KBM-7 (cell line): ENCODE measurements around the gene JOSD1.
A peak's percentile ranks its signal among the peaks of the same experiment; 100 is the strongest.

ENCODE experiments used
- DNase-seq: peaks from one replicate; pipeline ENCODE4 v3.0.0-alpha.2; 2015
- in situ Hi-C: fragments of 300-500 bp; cut with MboI; formaldehyde crosslinking; loops from 2 replicates; pipeline ENCODE4 v1.14.3; 2020; ENCODE audit warnings: low sequenced_read_pairs, low pct_unique_long_range_greater_than_20kb, mixed read lengths

The JOSD1 gene

DNA sequence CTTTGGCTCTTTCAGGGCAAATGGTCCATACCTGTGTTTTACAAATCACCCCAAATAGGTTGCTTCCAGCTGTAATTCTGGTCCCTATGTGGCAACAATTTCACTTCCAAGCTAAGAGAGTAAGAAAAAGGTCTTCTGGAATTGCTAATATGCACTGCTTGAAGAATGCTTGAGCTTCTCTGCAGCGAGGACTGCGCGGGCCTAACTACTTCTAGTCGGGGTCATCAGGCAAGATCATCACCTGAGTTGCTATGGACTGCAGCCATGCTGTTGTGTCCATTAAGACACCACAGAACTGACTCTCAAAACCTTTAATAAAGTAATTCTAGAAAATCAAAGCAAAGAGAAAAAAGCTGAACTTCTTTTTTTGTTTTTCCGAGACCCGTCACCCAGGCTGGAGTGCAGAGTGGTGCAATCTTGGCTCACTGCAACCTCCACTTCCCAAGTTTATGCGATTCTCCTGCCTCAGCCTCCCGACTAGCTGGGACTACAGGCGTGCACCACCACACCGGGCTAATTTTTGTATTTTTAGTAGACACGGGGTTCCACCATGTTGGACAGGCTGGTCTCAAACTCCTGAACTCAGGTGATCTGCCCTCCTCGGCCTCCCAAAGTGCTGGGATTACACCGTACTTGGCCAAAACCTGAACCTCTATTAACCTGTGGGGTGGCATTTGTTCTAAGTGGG, 2.2 kb downstream of the JOSD1 start:
- DNase-seq, result no peak
- in situ Hi-C loops, result no loop called here

DNA sequence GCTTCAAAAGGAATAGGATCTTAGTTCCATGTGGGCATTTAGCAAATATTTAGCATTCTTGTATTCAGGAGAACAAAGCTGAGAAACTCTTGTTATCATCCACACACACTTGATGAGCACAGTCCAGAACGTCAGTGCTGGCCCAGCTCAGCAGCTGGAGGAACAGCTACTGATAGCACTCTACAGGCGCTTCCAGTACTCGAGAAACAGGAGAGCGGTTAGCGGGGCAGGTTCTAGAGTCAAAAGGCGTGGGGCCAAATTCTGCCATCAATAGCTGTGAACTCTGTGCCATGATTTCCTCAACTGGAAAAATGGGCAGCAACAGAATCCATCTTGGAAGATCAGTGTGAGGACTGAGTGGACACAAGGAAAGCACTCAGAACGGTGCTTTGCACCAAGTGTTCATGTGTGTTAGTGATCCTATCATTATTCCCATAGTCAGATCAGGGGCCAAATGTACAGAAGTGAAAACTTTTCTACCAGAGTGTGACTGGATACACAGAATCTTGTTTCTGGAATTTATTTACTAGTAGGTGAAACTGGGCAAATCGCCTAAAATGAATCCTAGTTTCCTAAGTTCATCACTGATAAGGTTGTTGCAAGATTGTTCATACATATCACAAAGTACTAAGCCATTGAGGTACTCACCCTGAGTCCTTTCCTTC, 3.2 kb downstream of the JOSD1 start:
- DNase-seq, result no peak
- in situ Hi-C loops, result no loop called here

DNA sequence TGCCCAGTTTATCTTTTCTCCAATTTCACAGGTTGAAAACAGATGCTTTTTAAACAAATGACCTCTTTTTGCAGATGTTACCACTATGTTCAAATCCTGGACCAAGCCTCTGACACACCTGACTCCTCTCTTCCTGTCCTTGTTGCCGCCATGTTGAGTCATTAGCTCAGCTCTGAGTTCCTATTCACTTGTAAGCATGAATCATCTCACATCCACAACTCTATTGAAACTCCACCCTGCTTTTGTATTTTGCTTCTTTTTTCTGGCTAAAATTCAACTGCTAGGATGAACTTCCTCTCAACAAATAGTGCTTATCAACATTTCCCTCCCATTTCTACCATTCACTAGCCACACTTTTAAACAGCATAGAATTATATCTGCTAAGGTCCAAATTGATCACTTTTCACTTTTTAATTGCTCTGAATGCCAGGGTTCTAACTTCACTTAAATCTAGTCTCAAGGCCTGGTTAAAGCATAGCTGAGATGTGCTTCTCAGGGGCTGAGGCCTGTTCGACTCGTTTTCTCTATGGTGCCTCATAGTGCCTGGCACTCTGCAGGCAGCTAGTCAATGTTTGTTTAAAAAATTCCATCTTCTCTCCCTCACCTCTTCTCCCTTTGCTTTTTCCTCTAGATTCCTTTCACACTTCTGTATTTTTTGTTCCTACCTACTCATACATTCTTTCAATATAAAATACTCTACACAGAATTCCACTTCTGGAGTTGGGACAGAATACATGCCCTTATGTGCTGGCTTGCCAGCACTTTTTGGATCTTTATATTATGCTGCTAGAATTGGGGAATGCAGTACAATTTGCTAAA, 3.9 kb downstream of the JOSD1 start:
- DNase-seq, result no peak
- in situ Hi-C loops, result no loop called here

DNA sequence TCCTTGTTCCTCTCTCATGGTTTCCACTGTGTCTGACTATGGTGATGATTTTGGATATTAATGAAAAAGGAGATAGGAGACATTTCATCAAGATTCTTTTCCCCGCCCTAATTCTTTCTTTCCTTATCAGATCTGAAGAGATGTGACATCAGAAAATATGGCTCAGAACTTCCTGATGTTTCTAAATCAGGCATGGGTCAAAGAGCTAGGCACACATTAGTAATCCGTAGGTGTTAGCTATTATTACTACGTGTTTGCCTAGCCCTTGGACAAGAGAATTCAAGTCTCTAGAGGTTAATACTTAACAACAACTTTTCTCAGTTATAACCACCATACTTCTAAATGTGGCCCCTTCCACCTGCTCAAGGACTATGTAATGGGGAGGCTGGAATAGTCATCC, 5.8 kb downstream of the JOSD1 start:
- no peak for DNase-seq
- in situ Hi-C loops, result no loop called here

DNA sequence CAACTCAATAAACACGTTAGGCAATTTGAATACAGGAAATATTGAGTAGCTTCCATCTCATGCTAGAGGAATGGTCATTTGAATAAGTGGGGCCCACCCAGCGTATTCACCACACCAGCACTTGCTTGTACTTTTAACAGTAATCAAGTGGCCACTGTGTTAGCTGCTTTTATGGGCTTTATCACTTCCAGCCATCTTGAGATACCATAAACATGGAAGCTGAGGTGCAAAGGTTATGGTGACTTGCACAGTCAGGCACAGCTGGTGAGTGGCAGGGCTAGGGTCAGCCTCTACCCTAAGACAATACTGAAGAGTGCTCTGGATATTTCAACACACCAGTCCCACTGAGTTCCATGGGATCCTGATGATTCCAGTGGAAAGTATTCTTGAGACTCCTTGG, 6.7 kb downstream of the JOSD1 start:
- in situ Hi-C loops, result no loop called here
- DNase-seq, result no peak

- DNase-seq, result no peak
- in situ Hi-C loops, result no loop called here
These were observed 11.1 kb downstream of the JOSD1 start for GRCh38 chr22:38689651-38690050.

GRCh38 chr22:38685761-38686160, 15.0 kb downstream of the JOSD1 start:
- in situ Hi-C loops, result no loop called here
- DNase-seq, result no peak

DNA sequence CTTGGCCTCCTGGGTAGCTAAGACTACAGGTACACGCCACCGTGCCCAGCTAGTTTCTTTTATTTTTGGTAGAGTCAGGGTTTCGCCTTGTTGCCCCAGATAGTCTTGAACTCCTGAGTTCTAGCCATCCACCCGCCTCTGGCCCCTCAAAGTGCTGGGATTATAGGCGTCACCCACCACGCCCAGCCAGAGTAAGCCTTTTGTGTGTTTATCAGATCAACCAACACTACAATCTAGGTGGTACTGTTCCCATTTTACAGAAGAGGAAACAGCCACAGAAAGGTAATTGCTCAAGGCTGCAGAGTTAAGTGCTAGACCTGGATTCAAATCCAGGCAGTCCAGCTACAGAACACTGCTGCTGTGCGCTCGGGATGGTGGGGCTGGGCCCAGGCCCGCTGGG, 15.8 kb downstream of the JOSD1 start:
- in situ Hi-C loops, result no loop called here
- no peak for DNase-seq

- in situ Hi-C loops, result no loop called here
- DNase-seq, result peak; percentile 89
These were observed 19.0 kb downstream of the JOSD1 start, which contains the start of gene TOMM22 for GRCh38 chr22:38681582-38682335. TSS of gene TOMM22 (plus strand) at chr22:38681957. CDS start at chr22:38681979, 22 bp downstream.

DNA sequence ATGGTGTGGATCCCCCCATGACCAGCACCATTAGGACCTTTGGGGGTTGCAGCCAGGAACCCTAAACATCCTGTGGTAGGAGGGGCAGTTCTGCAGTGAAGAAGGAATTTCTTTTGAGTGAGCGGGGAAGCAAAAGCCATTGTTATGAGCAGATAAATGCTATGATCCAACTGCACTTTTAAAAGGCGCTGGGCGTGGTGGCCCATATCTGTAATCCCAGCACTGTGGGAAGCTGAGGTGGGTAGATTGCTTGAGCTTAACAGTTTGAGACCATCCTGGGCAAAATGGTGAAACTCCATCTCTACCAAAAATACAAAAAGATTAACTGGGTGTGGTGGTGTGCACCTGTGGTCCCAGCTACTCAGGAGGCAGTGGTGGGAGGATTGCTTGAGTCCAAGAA, 24.9 kb downstream of the JOSD1 start:
- DNase-seq, result no peak
- in situ Hi-C loops, result no loop called here

DNA sequence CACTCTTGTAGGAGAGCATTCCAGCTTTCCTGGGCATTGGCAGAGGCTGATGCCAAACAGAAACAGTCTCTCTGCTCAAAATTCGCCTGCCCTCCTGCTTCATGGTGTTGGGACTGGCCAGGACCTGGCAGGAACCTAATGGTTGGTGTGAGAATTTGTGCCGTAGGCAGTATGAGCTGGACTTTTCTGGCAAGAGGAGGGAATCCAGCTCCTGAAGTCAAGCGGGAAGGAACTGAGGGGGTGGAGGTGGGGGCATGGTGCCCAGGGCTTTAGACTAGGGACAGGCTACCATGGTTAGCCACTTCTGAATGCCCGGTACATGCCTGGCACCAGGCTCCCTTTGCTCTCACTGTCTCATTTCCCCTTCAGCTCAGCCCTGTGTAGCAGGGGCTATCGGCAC, 25.9 kb downstream of the JOSD1 start:
- in situ Hi-C loops, result no loop called here
- no peak for DNase-seq

DNA sequence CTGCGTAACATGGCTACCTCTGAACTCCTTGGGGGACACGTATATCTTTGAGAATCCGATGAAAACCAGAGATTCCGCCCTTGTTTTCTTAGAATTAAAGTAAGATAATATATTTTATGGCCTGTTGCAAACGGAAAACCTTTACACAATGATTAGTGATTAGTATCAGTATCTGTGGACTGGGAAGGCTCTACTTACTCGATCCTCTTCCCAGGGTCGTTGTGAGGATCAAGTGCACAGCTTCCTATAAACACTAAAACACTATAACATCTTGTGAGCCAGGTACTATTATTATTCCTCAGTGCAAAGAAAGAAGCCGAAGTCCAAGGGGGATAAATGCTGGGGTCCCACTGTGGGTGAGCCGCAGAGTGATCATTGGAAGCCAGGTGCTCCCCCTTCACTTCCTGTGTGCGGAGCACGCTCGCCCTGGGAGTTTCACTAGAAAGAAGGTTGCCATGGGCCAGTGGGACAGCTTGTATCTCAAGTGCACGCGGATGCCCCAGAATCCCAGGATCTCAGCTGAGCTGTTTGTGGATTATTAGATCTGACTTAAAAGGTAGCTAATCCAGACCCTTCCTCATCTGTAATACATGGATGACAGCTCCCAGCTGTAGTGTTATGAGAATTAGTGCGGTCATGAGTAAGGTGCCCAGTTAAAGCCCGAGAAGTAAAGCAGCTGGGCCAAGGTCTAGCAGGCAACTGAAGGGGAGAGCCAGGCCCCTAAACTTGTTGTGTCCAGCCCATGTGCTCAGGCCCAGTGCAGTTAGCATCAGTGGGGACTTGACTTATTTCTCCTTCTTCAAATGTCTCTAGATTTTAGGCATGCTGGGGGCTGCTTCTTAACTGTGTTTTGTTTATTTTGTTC, 43.5 kb downstream of the JOSD1 start:
- in situ Hi-C loops, result no loop called here
- DNase-seq, result peak; percentile 18

- in situ Hi-C loops, result no loop called here
- DNase-seq, result peak; percentile 90
These were observed 44.3 kb downstream of the JOSD1 start, which contains the start of the genes CBY1 and FAM227A for GRCh38 chr22:38656256-38657044. TSS of gene CBY1 (plus strand) at chr22:38656638. CDS start at chr22:38668055, 11,417 bp downstream. TSS of gene FAM227A (minus strand) at chr22:38656392. CDS start at chr22:38650168, 6,224 bp downstream.

DNA sequence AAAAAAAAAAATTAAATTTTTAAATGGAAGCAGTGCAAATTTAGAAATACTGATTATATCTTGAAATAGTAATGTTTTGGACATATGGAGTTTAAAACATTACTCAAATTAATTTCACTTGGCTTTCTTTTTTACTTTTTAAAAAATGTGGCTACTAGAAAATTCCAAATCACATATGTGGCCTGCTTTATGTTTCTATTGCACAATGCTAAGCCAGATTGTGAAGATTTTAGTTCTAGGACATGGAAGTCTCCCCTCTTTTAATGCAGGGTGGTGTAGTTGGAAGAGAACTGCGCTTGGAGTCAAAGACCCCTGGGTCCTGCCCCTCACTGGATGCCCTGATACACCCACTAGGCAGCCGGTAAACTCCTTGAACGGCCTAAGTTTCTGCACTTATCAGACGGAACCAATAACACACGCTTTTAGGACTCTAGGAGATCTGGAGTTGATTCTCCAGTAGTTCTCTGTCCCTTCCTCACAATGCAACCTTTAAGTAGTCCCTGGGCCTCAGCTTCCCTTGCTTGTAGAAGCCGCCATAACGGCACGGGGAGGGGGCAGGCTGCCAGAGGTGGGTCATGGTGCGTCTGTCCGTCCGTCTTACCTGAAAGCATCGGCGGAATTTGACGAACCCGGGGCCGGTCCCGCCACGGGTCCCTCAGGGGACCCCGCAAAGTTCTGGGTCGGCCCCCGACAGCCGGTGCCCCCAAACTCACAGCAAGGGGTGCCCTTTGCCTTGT, 45.1 kb downstream of the JOSD1 start:
- in situ Hi-C loops, result no loop called here
- DNase-seq, result no peak

DNA sequence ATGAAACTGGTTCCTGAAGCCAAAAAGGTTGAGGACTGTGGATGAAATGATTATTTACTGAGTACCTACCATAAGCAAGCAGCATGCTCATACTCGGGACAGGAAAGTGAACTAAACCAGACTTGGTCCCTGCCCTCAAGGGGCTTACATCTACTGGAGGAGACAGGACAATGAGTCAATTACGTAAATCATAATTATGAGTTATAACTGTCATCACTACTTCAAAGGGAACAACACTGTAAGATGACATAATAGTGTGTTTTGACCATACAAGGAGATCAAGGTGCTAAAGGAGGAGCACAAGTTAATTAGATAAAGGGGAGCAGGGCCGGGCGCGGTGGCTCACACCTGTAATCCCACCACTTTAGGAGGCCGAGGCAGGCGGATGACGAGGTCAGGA, 47.0 kb downstream of the JOSD1 start:
- DNase-seq, result no peak
- in situ Hi-C loops, result no loop called here

DNA sequence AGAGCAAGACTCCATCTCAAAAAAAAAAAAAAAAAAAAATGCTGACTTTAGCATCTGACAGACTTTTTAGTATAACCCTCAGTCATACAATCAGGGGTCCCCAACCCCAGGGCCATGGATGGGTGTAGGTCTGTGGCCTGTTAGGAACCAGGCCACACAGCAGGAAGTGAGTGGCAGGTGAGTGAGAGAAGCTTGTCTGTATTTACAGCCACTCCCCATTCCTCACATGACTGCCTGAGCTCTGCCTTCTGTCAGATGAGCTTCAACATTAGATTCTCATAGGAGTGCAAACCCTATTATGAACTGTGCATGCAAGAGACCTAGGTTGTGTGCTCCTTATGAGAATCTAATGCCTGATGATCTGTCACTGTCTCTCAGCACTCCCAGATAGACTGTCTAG, 47.9 kb downstream of the JOSD1 start:
- in situ Hi-C loops, result no loop called here
- no peak for DNase-seq
